HFFc6 (cell line): Measurements from ENCODE around the gene GRIN3A. TPM values are rescaled to one million over a fixed set of nuclear protein-coding genes. Genes with fewer than 3 reads are reported as not detected.

Source experiments
- DNase-seq: peaks from one replicate; pipeline ENCODE4 v3.0.0-alpha.2; 2018
- H3K27ac Mint-ChIP-seq: 2 replicates; pipeline ENCODE4 v1.8.0; 2020; ENCODE audit warnings: mild to moderate bottlenecking, mixed read lengths
- H3K27me3 Mint-ChIP-seq: 2 replicates; pipeline ENCODE4 v1.8.0; 2021; ENCODE audit warnings: mild to moderate bottlenecking, moderate library complexity, mixed read lengths; ENCODE audit not compliant: insufficient read depth
- H3K36me3 Mint-ChIP-seq: 2 replicates; pipeline ENCODE4 v1.8.0; 2021; ENCODE audit warnings: low read depth, mixed read lengths
- H3K4me1 Mint-ChIP-seq: 2 replicates; pipeline ENCODE4 v1.8.0; 2020; ENCODE audit warnings: low read depth, mixed read lengths
- H3K4me3 Mint-ChIP-seq: 2 replicates; pipeline ENCODE4 v1.8.0; 2020; ENCODE audit warnings: mild to moderate bottlenecking, moderate library complexity, mixed read lengths
- H3K9me3 Mint-ChIP-seq: 2 replicates; pipeline ENCODE4 v1.8.0; 2020; ENCODE audit warnings: mild to moderate bottlenecking, mixed read lengths
- total RNA-seq, 6 experiments: library from RNA; stranded (reverse); fragmentation: NEBNext Ultra II Directional; extraction: Animal tissue kit (Norgen Biotek cat#: 25700); gene quantifications; 2 replicates in 1 of 6; 3 replicates in 5 of 6; pipeline ENCODE4 v1.2.3, GENCODE V29; 2021
- TF ChIP-seq, protein P1 (sequence below): fragments of 200-600 bp; sonication (generic); IDR thresholded peaks from 2 replicates; pipeline ENCODE4 v1.5.0; 2021; ENCODE audit warnings: antibody characterized with exemption, mild to moderate bottlenecking

Gene GRIN3A
- total RNA-seq, 6 experiments from 2014 or later = not detected

DNA sequence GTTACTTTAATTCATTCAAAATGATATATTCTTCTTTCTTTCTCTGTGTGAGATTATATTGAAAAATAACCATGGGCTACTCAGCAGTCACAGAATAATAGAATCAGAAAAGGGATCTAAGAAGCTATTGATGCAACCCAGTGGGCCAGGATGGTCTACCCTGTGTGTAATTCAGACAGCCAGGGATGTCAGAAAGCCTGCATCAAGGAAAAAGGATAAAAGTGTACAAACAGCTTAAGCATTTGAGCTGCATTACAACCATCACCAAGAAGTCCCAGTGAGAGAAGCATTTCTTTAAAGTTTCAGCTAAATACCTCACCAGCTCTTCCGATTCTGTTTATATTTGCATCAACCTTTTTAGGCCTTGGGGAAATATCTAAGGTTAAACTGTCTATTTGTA lies 105.8 kb downstream of the GRIN3A start:
- H3K4me3 Mint-ChIP-seq = no peak overlapping the region

DNA sequence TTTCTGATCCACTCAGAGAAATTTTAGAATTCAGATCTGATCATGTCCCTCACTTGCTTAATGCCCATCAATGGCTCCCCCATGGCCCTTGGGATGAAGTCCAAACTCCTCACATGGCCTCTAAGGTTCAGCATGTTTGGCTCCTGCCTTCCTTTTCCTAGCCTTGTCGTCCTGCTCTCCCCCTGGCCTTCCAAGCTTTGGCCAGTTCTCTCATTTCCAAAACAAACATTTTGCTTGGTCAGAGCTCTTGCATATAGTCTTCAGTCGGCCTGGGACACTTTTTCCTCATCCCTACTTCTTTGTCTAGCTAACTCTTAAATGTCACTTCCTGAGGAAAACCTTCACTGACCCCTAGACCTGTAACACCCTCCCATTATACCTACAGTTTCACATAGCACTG lies 106.6 kb downstream of the GRIN3A start:
- Mint-ChIP-seq H3K9me3 (no peaks in the 10 kb centered on the region; the same call in 1 of the 2 replicates), H3K27me3 (peaks cover 2% of the 10 kb centered on the region; the same call in 1 of the 2 replicates), H3K4me1 (no peaks in the 10 kb centered on the region), H3K4me3 (no peak overlapping the region), H3K27ac (no peak overlapping the region), H3K36me3 (no peaks in the 10 kb centered on the region)
- DNase-seq = no peak
- TF ChIP-seq, protein P1, sequence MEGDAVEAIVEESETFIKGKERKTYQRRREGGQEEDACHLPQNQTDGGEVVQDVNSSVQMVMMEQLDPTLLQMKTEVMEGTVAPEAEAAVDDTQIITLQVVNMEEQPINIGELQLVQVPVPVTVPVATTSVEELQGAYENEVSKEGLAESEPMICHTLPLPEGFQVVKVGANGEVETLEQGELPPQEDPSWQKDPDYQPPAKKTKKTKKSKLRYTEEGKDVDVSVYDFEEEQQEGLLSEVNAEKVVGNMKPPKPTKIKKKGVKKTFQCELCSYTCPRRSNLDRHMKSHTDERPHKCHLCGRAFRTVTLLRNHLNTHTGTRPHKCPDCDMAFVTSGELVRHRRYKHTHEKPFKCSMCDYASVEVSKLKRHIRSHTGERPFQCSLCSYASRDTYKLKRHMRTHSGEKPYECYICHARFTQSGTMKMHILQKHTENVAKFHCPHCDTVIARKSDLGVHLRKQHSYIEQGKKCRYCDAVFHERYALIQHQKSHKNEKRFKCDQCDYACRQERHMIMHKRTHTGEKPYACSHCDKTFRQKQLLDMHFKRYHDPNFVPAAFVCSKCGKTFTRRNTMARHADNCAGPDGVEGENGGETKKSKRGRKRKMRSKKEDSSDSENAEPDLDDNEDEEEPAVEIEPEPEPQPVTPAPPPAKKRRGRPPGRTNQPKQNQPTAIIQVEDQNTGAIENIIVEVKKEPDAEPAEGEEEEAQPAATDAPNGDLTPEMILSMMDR = no peak

More for the DNA sequence above, 105.8 kb downstream of the GRIN3A start:
- TF ChIP-seq, protein P1 = no peak
- Mint-ChIP-seq H3K9me3 (no peaks in the 10 kb centered on the region; the same call in 1 of the 2 replicates), H3K36me3 (no peaks in the 10 kb centered on the region), H3K27ac (no peak overlapping the region), H3K4me1 (no peaks in the 10 kb centered on the region), H3K27me3 (peaks cover 2% of the 10 kb centered on the region; the same call in 1 of the 2 replicates)
- DNase-seq = no peak

DNA sequence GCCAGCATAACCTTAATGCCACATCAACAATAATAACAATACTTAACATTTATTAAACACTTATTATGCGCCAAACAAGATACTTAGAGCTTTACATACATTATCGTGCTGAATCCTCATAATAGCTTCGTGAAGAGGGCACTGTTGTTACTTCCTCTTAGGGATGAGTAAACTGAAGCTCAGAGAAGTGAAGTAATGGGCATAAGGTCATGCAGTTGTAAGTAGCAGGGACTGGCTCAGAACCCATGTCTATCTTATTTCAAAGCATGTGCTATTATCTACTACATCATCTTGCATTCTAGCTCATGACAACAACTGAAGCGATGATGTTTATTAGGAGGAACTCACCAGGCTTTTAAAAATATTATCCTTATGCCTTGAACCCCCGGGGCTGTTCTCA lies 108.8 kb downstream of the GRIN3A start:
- peaks cover 2% of the 10 kb centered on the region; the same call in 1 of the 2 replicates for H3K27me3 Mint-ChIP-seq
- DNase-seq = no peak
- no peaks in the 10 kb centered on the region; the same call in 1 of the 2 replicates for H3K9me3 Mint-ChIP-seq
- H3K27ac Mint-ChIP-seq = no peak overlapping the region
- H3K36me3 Mint-ChIP-seq = no peaks in the 10 kb centered on the region
- H3K4me1 Mint-ChIP-seq = no peaks in the 10 kb centered on the region
- H3K4me3 Mint-ChIP-seq = no peak overlapping the region
- TF ChIP-seq, protein P1 = no peak

DNA sequence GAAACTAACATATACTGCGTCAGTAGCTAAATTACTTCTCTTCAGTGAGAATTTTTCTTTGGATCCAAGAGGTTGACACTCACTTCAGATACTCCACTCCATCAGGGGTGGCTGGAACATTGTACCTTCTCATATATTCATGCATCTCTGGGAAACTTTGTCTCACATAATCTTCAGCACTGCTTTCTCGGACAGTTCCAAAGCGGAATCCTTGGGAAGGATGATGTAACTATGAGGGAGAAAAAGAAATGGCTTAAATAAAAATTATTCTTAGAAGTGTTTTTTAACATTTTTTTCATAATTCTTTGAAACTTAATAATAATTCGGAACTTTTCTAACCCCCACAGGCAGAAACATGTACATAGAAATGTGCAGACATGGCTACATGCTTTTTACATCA lies 110.3 kb downstream of the GRIN3A start:
- peaks cover under 1% of the 10 kb centered on the region; the same call in 1 of the 2 replicates for H3K27me3 Mint-ChIP-seq
- no peaks in the 10 kb centered on the region for H3K4me1 Mint-ChIP-seq
- no peak overlapping the region for H3K4me3 Mint-ChIP-seq
- no peaks in the 10 kb centered on the region; the same call in 1 of the 2 replicates for H3K9me3 Mint-ChIP-seq
- no peak for DNase-seq
- no peak overlapping the region for H3K27ac Mint-ChIP-seq
- TF ChIP-seq, protein P1 = no peak
- H3K36me3 Mint-ChIP-seq = no peaks in the 10 kb centered on the region

DNA sequence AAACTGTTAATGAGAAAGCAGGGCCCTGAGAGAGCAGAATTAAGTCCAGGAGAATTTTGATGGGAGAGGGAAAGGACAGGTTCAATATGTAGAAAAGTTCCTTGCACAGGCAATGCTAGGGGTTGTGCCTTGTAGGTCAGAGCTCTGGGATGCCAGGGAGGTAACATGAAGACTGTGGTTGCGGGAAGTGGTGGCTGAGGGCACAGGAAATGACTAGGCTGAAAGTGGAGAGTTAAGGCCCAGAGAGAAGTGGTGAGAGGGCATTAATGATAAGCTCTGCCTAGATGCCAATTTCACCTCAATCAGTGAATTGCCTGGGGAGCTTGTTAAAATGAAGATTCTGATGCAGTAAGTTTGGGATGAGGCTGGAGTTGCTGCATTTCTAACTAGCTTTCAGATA lies 112.2 kb downstream of the GRIN3A start:
- Mint-ChIP-seq H3K36me3 (no peaks in the 10 kb centered on the region), H3K27me3 (no peaks in the 10 kb centered on the region), H3K9me3 (no peaks in the 10 kb centered on the region; the same call in 1 of the 2 replicates), H3K4me1 (no peaks in the 10 kb centered on the region), H3K27ac (no peak overlapping the region), H3K4me3 (no peak overlapping the region)
- TF ChIP-seq, protein P1 = no peak
- no peak for DNase-seq

DNA sequence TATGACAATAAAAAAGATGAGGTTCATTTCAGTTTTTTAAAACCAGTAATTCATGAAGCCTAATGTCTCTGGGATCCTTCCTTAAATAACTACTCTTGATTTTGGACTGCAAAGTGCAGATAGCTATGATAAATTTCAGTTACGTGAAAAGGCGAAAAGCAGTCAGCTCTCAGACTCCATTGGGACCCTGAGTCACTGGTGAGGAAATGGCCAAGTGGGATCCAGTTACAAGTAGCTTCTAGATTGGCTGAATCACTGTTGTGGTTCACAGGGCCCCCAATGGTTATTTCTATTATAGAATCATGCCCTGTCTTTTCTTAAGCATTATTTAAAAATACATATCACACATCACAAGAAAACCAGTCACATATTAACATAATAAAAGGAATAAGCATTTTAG lies 112.6 kb downstream of the GRIN3A start:
- H3K27me3 Mint-ChIP-seq = no peaks in the 10 kb centered on the region
- H3K4me3 Mint-ChIP-seq = no peak overlapping the region
- no peaks in the 10 kb centered on the region for H3K36me3 Mint-ChIP-seq
- no peak overlapping the region for H3K27ac Mint-ChIP-seq
- DNase-seq = no peak
- H3K9me3 Mint-ChIP-seq = no peaks in the 10 kb centered on the region; the same call in 1 of the 2 replicates
- TF ChIP-seq, protein P1 = no peak
- H3K4me1 Mint-ChIP-seq = no peaks in the 10 kb centered on the region
